Type B pancreatic cell (in vitro differentiated cells): Measurements from ENCODE around the gene SLX4IP. TPM values are rescaled to one million over a fixed set of nuclear protein-coding genes. Genes with fewer than 3 reads are reported as not detected.

Experiments
- DNase-seq: peaks from one replicate; pipeline ENCODE4 v3.0.0; 2021; ENCODE audit warnings: mixed read lengths; ENCODE audit not compliant: unreplicated experiment; ENCODE audit errors: extremely low spot score
- H3K27ac Mint-ChIP-seq: 2 replicates; pipeline ENCODE4 v1.8.0; 2021; ENCODE audit warnings: mild to moderate bottlenecking, mixed read lengths
- H3K27me3 Mint-ChIP-seq: 2 replicates; pipeline ENCODE4 v1.8.0; 2021; ENCODE audit warnings: mixed read lengths
- H3K36me3 Mint-ChIP-seq: 2 replicates; pipeline ENCODE4 v1.8.0; 2021; ENCODE audit warnings: mixed read lengths
- H3K4me1 Mint-ChIP-seq: one replicate; pipeline ENCODE4 v1.8.0; 2021; ENCODE audit warnings: mixed read lengths; ENCODE audit not compliant: unreplicated experiment
- H3K4me3 Mint-ChIP-seq: 2 replicates; pipeline ENCODE4 v1.8.0; 2021; ENCODE audit warnings: mild to moderate bottlenecking, mixed read lengths
- H3K9me3 Mint-ChIP-seq: 2 replicates; pipeline ENCODE4 v1.8.0; 2021; ENCODE audit warnings: mixed read lengths
- CTCF ChIP-seq: fragments of 200-600 bp; sonication (generic); conservative IDR thresholded peaks from 2 replicates; pipeline ENCODE4 v1.5.0; 2021; ENCODE audit warnings: antibody characterized with exemption, mild to moderate bottlenecking
- total RNA-seq: library from RNA; stranded (reverse); gene quantifications from 2 replicates; pipeline ENCODE4 v1.2.1, GENCODE V29; 2021; ENCODE audit warnings: low replicate concordance

Gene SLX4IP
- total RNA-seq, 1 donor from 2014 or later, result 8.5 TPM

DNA sequence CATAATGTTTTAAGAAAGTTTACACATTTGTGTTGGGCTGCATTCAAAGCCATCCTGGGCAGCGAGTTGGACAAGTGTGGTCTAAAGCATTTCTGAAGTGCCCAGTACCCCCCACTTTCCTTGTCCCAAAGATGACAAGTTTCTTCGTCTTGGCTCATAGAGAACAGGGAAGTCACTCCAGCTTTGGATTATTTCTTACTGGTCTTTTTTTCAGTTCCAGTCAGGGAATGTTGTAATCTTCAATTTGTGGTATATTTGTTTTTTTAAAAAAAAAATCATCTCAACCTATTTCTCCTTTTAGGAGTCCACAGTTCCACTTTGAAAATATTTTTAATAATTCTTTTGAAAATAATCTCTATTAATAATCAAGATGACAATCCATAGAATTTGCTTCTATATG, 34.0 kb downstream of the SLX4IP start:
- no peak for TF ChIP-seq CTCF
- Mint-ChIP-seq H3K36me3 (peaks cover 15% of the 10 kb centered on the region), H3K9me3 (no peaks in the 10 kb centered on the region), H3K4me3 (no peak overlapping the region), H3K27me3 (no peaks in the 10 kb centered on the region), H3K4me1 (peaks cover 38% of the 10 kb centered on the region), H3K27ac (no peak overlapping the region)
- no peak for DNase-seq

- DNase-seq, result no peak
- Mint-ChIP-seq H3K4me1 (peaks cover 43% of the 10 kb centered on the region), H3K36me3 (peaks cover 14% of the 10 kb centered on the region), H3K4me3 (no peak overlapping the region), H3K9me3 (no peaks in the 10 kb centered on the region), H3K27ac (no peak overlapping the region), H3K27me3 (no peaks in the 10 kb centered on the region)
- TF ChIP-seq CTCF, result peak; percentile 80
These were observed 34.5 kb downstream of the SLX4IP start for GRCh38 chr20:10469599-10469998.

DNA sequence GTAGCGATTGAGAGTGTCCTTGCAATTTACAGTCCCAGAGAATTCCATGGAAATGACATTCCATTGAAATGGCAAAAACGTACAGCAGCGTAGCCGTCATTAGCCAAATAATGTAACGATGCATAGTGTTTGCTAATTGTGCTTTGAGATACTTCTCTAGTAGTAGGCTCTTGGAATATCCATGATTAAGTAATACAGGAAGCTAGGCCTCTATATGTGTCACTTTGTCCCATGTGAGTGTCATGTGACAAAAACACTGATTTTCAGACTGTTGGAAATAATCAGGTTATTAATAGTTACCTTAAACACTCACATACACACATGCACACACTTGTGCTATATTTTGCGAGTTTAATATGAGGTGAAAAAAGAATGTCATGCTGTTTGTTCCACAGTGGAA, 35.2 kb downstream of the SLX4IP start:
- H3K27ac Mint-ChIP-seq, result no peak overlapping the region
- H3K27me3 Mint-ChIP-seq, result no peaks in the 10 kb centered on the region
- TF ChIP-seq CTCF, result no peak
- no peak overlapping the region for H3K4me3 Mint-ChIP-seq
- H3K9me3 Mint-ChIP-seq, result no peaks in the 10 kb centered on the region
- no peak for DNase-seq
- peaks cover 46% of the 10 kb centered on the region for H3K4me1 Mint-ChIP-seq
- peaks cover 12% of the 10 kb centered on the region for H3K36me3 Mint-ChIP-seq

DNA sequence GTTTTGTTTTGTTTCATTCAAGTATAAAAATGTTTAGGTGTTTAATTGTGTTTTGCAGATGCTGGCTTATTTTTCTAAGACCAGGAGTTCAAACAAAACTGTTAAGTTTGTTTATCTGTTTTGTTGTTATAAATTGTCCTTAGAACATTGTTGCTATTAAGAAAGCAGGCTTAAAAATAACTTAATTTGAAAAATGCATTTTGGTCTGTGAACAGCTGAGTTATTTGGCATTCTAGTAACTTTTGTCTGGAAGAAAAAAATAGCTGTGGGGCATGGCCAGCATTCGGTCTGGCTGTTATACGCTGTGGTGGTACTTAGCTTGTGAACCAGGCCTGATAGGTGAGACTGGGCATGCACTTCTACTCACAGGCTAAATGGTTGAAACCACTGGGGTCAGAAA, 37.8 kb downstream of the SLX4IP start:
- DNase-seq, result no peak
- H3K4me3 Mint-ChIP-seq, result no peak overlapping the region
- H3K27ac Mint-ChIP-seq, result no peak overlapping the region
- H3K9me3 Mint-ChIP-seq, result no peaks in the 10 kb centered on the region
- H3K4me1 Mint-ChIP-seq, result peaks cover 36% of the 10 kb centered on the region
- H3K36me3 Mint-ChIP-seq, result peaks cover 12% of the 10 kb centered on the region
- H3K27me3 Mint-ChIP-seq, result no peaks in the 10 kb centered on the region
- no peak for TF ChIP-seq CTCF

DNA sequence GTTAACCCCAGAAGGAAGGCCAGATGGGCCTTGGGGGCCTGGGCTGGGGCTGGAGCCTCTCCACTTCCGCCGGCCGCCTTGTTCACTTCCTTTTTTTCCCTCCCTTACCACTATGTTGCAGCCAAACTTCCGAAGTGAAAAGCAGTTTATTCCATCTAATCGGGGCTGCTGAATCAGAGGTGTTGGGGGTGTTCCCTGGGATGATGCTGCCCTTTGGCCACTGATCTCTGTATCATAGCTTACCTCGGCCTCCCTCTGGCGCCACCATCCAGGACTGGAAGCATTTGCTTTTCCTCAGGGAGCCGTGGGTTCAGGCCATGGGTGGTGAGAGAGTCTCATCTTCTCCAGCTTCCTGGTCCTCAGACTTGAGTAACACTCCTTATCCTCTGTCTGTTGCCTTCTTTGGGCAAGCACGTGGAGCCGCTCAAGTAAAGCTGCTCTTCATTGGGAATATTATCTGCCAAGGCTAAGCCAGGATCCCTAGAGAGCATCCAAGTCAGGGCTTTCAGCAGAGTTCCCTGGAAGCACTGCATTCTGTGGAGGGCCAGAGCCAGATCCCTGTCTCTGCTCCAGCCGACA, 39.6 kb downstream of the SLX4IP start:
- TF ChIP-seq CTCF, result no peak
- no peak overlapping the region for H3K4me3 Mint-ChIP-seq
- no peak overlapping the region for H3K27ac Mint-ChIP-seq

GRCh38 chr20:10475225-10475624, 40.1 kb downstream of the SLX4IP start:
- no peak overlapping the region for H3K4me3 Mint-ChIP-seq
- no peak for DNase-seq
- no peak for TF ChIP-seq CTCF
- no peaks in the 10 kb centered on the region for H3K27me3 Mint-ChIP-seq
- peaks cover 5% of the 10 kb centered on the region for H3K36me3 Mint-ChIP-seq
- H3K9me3 Mint-ChIP-seq, result no peaks in the 10 kb centered on the region
- peaks cover 21% of the 10 kb centered on the region for H3K4me1 Mint-ChIP-seq
- no peak overlapping the region for H3K27ac Mint-ChIP-seq

More for the DNA sequence above, 39.6 kb downstream of the SLX4IP start:
- peaks cover 26% of the 10 kb centered on the region for H3K4me1 Mint-ChIP-seq
- H3K36me3 Mint-ChIP-seq, result peaks cover 10% of the 10 kb centered on the region
- H3K27me3 Mint-ChIP-seq, result no peaks in the 10 kb centered on the region
- no peak for DNase-seq
- no peaks in the 10 kb centered on the region for H3K9me3 Mint-ChIP-seq
